Measurements from ENCODE around the gene PTCD3.

The PTCD3 gene

GRCh38 chr2:86160156-86160952 is 54.3 kb downstream of the PTCD3 start:
- DNase-seq, result no peak
- Histone ChIP-seq H3K36me3 (peaks cover 14% of the 10 kb centered on the region), H3K4me3 (ENCODE audit: low read depth, low read length) (no peak overlapping the region), H3K9me3 (no peaks in the 10 kb centered on the region), H3K27me3 (no peaks in the 10 kb centered on the region), H3K4me1 (no peaks in the 10 kb centered on the region)
- TF ChIP-seq, protein P1, sequence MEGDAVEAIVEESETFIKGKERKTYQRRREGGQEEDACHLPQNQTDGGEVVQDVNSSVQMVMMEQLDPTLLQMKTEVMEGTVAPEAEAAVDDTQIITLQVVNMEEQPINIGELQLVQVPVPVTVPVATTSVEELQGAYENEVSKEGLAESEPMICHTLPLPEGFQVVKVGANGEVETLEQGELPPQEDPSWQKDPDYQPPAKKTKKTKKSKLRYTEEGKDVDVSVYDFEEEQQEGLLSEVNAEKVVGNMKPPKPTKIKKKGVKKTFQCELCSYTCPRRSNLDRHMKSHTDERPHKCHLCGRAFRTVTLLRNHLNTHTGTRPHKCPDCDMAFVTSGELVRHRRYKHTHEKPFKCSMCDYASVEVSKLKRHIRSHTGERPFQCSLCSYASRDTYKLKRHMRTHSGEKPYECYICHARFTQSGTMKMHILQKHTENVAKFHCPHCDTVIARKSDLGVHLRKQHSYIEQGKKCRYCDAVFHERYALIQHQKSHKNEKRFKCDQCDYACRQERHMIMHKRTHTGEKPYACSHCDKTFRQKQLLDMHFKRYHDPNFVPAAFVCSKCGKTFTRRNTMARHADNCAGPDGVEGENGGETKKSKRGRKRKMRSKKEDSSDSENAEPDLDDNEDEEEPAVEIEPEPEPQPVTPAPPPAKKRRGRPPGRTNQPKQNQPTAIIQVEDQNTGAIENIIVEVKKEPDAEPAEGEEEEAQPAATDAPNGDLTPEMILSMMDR (IDR thresholded peaks at IDR 0.05; ENCODE audit: low read depth, low read length), result no peak

- Histone ChIP-seq H3K27me3 (no peaks in the 10 kb centered on the region), H3K9me3 (no peaks in the 10 kb centered on the region), H3K4me1 (no peaks in the 10 kb centered on the region), H3K4me3 (ENCODE audit: low read depth, low read length) (no peak overlapping the region), H3K36me3 (peaks cover 4% of the 10 kb centered on the region)
- no peak for DNase-seq
- TF ChIP-seq, protein P1 (IDR thresholded peaks at IDR 0.05; ENCODE audit: low read depth, low read length), result no peak
Observed at GRCh38 chr2:86170449-86170848, 64.4 kb downstream of the PTCD3 start.

DNA sequence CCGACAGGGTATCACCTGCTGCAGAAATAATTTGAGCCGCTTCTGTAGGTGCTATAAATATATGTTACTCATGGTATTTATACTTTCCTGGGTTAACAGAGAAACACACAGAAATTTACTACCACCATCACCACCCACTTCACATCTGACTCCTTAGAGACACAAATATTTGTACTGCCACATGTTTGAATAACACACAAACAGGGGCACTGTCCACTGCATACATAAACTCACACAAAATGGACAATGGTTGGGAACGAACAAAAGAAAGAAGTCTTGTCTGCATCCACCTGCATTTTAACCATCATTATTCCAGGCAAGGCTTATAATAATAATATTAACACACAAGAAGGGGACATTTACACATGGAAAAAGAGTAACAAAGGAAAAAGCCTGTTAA is 65.3 kb downstream of the PTCD3 start:
- DNase-seq, result no peak

DNA sequence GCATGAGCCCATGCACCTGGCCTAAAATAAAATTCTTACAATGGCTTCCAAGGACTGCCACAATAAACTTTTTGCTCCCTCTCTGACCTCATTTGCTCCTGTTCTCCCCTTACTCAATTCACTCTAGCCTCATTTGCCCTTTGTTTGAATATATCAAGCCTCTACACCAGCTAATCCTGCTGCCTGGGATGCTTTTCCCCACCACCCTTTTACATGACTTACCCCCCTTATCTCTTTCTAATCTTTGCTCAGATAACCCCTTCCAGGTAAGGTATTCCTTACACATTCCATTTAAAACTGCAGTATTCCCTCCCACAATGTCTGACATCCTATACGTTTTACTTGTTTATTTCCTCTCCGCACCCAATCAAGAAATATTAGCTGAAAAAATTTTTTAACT is 66.6 kb downstream of the PTCD3 start:
- no peak for DNase-seq
- Histone ChIP-seq H3K4me1 (no peaks in the 10 kb centered on the region), H3K36me3 (peaks cover 13% of the 10 kb centered on the region), H3K4me3 (ENCODE audit: low read depth, low read length) (no peak overlapping the region), H3K27me3 (no peaks in the 10 kb centered on the region), H3K9me3 (no peaks in the 10 kb centered on the region)
- TF ChIP-seq, protein P1 (IDR thresholded peaks at IDR 0.05; ENCODE audit: low read depth, low read length), result no peak

More for the DNA sequence above, 65.3 kb downstream of the PTCD3 start:
- TF ChIP-seq, protein P1 (IDR thresholded peaks at IDR 0.05; ENCODE audit: low read depth, low read length), result no peak
- H3K36me3 ChIP-seq, result peaks cover 7% of the 10 kb centered on the region
- H3K4me3 ChIP-seq (ENCODE audit: low read depth, low read length), result no peak overlapping the region
- H3K9me3 ChIP-seq, result no peaks in the 10 kb centered on the region
- H3K4me1 ChIP-seq, result no peaks in the 10 kb centered on the region
- H3K27me3 ChIP-seq, result no peaks in the 10 kb centered on the region

DNA sequence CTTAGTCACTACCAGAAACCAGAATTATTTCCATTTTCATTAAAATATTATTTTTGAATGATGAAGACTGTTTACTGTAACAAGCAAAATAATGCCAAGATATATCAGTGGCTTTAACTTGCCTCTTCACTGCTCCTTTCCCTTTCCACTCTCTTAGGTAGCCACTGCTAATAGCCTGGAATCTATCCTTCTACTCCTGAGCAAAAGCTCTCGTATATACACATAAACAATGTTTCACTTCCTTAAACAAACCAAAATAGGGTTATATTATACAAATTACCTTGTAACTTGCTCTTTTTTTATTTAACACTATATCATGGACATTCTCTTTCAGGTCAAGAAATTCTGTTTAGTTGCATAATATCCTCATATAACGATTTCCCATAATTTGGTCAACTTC is 68.4 kb downstream of the PTCD3 start:
- Histone ChIP-seq H3K4me3 (ENCODE audit: low read depth, low read length) (no peak overlapping the region), H3K4me1 (no peaks in the 10 kb centered on the region), H3K27me3 (no peaks in the 10 kb centered on the region), H3K36me3 (peaks cover 18% of the 10 kb centered on the region), H3K9me3 (no peaks in the 10 kb centered on the region)
- TF ChIP-seq, protein P1 (IDR thresholded peaks at IDR 0.05; ENCODE audit: low read depth, low read length), result no peak
- DNase-seq, result no peak

- peaks cover 14% of the 10 kb centered on the region for H3K36me3 ChIP-seq
Observed at GRCh38 chr2:86175828-86176227, 69.8 kb downstream of the PTCD3 start.

More at GRCh38 chr2:86175828-86176227, 69.8 kb downstream of the PTCD3 start:
- TF ChIP-seq, protein P1 (IDR thresholded peaks at IDR 0.05; ENCODE audit: low read depth, low read length), result no peak
- no peaks in the 10 kb centered on the region for H3K4me1 ChIP-seq
- no peak for DNase-seq
- H3K4me3 ChIP-seq (ENCODE audit: low read depth, low read length), result no peak overlapping the region
- no peaks in the 10 kb centered on the region for H3K9me3 ChIP-seq
- H3K27me3 ChIP-seq, result no peaks in the 10 kb centered on the region

Measured in BE2C (cell line).